K562 (cell line): ENCODE measurements around the gene KIAA0825.

ENCODE experiments used
- POLR2A ChIP-seq: fragments of 450-650 bp; conservative IDR thresholded peaks from 2 replicates; pipeline ENCODE4 v1.6.1; 2016
- TCF3 ChIP-seq: sonication (generic); formaldehyde crosslinking; IDR thresholded peaks from 2 replicates; pipeline ENCODE4 v1.4.0; 2020; ENCODE audit warnings: mild to moderate bottlenecking, missing genetic modification reagents

GRCh38 chr5:94540856-94541494 lies 77.4 kb downstream of the KIAA0825 start:
- TF ChIP-seq POLR2A (no peak), TCF3 (CRISPR knock-in tag) (no peak)
